SK-N-SH treated with all-trans-retinoic acid at 6 μM for 48 hours (cell line): Measurements from ENCODE around the gene SYNGR3.

Experiments
- CREB5 ChIP-seq: fragments of 250-450 bp; sonication (Bioruptor Pico); IDR thresholded peaks from 2 replicates; pipeline ENCODE4 v1.5.1; 2020; ENCODE audit warnings: low read depth, mild to moderate bottlenecking, moderate library complexity
- CSRNP3 ChIP-seq: fragments of 250-450 bp; sonication (Bioruptor Pico); IDR thresholded peaks from 2 replicates; pipeline ENCODE4 v1.5.1; 2021; ENCODE audit warnings: mild to moderate bottlenecking, moderate library complexity
- GLIS3 ChIP-seq: fragments of 250-450 bp; sonication (Bioruptor Pico); IDR thresholded peaks from 2 replicates; pipeline ENCODE4 v1.5.0; 2020; ENCODE audit warnings: mild to moderate bottlenecking, moderate library complexity
- OSR1 ChIP-seq: fragments of 250-450 bp; sonication (Bioruptor Pico); IDR thresholded peaks from 2 replicates; pipeline ENCODE4 v1.8.0; 2022; ENCODE audit warnings: moderate library complexity, mild to moderate bottlenecking, inconsistent platforms
- TCF4 ChIP-seq: fragments of 250-450 bp; sonication (Bioruptor Pico); IDR thresholded peaks from 2 replicates; pipeline ENCODE4 v1.8.0; 2021; ENCODE audit warnings: mild to moderate bottlenecking, moderate library complexity, borderline replicate concordance
- TSHZ2 ChIP-seq: fragments of 250-450 bp; sonication (Bioruptor Pico); IDR thresholded peaks from 2 replicates; pipeline ENCODE4 v1.5.0; 2020; ENCODE audit warnings: mild to moderate bottlenecking, moderate library complexity
- ZFP30 ChIP-seq: fragments of 450-650 bp; formaldehyde crosslinking; IDR thresholded peaks from 2 replicates; pipeline ENCODE4 v1.5.0; 2022; ENCODE audit warnings: mild to moderate bottlenecking, moderate library complexity

GRCh38 chr16:1940273-1941161 lies 49.3 kb upstream of the SYNGR3 start:
- TF ChIP-seq GLIS3 (CRISPR knock-in tag) (no peak), CREB5 (no peak), ZFP30 (CRISPR knock-in tag) (no peak), OSR1 (no peak), TCF4 (CRISPR knock-in tag) (no peak), CSRNP3 (CRISPR knock-in tag) (no peak), TSHZ2 (no peak)
